CD4-positive, alpha-beta memory T cell (primary cell): ENCODE data around the gene TNNC1. TPM values are rescaled to one million over a fixed set of nuclear protein-coding genes. Genes with fewer than 3 reads are reported as not detected.

ENCODE experiments used
- CTCF ChIA-PET: fragments of 350-600 bp; sonication (Branson Sonifier 250); formaldehyde crosslinking; loops from one replicate; lab custom pipeline; 2021; ENCODE audit warnings: inconsistent platforms; ENCODE audit not compliant: partially characterized antibody; lab: Charles Lee
- POLR2A ChIA-PET: fragments of 350-600 bp; sonication (Branson Sonifier 250); formaldehyde crosslinking; loops from one replicate; lab custom pipeline; 2021; ENCODE audit not compliant: partially characterized antibody; lab: Charles Lee
- DNase-seq, 5 donors: peaks; one replicate each; pipeline versions ENCODE4 v3.0.0 to v3.0.0-alpha.2; 2020 to 2022; ENCODE audit warnings: mixed read lengths in 1 of 5
- H3K27ac ChIP-seq: one replicate; pipeline ENCODE4 v1.7.0; 2013; ENCODE audit warnings: low read depth, low read length
- H3K27me3 ChIP-seq: 2 replicates; pipeline ENCODE4 v1.7.0; 2013; ENCODE audit warnings: mild to moderate bottlenecking, low read length, moderate library complexity; ENCODE audit not compliant: insufficient read depth
- H3K36me3 ChIP-seq: 2 replicates; pipeline ENCODE4 v1.7.0; 2013; ENCODE audit warnings: mild to moderate bottlenecking, low read length, moderate library complexity; ENCODE audit not compliant: insufficient read depth
- H3K4me1 ChIP-seq: 2 replicates; pipeline ENCODE4 v1.7.0; 2013; ENCODE audit warnings: mild to moderate bottlenecking, low read length, moderate library complexity; ENCODE audit not compliant: insufficient read depth
- H3K4me3 ChIP-seq, 2 donors: one replicate each; pipeline ENCODE4 v1.7.0; 2013; ENCODE audit warnings: low read length in 2 of 2, mild to moderate bottlenecking in 1 of 2
- H3K9me3 ChIP-seq, 2 donors: one replicate each; pipeline ENCODE4 v1.7.0; 2013; ENCODE audit warnings: low read length in 2 of 2, control low read depth in 1 of 2; ENCODE audit not compliant: control insufficient read depth in 1 of 2
- H3K27ac Mint-ChIP-seq, 7 donors: one replicate each; pipeline ENCODE4 v1.8.0; 2020 to 2021; ENCODE audit warnings: mixed read lengths in 7 of 7, mild to moderate bottlenecking in 6 of 7, inconsistent platforms in 3 of 7, moderate library complexity in 3 of 7
- H3K27me3 Mint-ChIP-seq, 2 donors: one replicate each; pipeline ENCODE4 v1.8.0; 2020 to 2021; ENCODE audit warnings: mixed read lengths in 2 of 2
- H3K36me3 Mint-ChIP-seq, 2 donors: one replicate each; pipeline ENCODE4 v1.8.0; 2020 to 2021; ENCODE audit warnings: mixed read lengths in 2 of 2, inconsistent platforms in 1 of 2, mild to moderate bottlenecking in 1 of 2
- H3K4me1 Mint-ChIP-seq, 4 donors: one replicate each; pipeline ENCODE4 v1.8.0; 2020 to 2021; ENCODE audit warnings: mixed read lengths in 4 of 4, mild to moderate bottlenecking in 1 of 4
- H3K4me3 Mint-ChIP-seq, 8 donors: one replicate each; pipeline ENCODE4 v1.8.0; 2020 to 2021; ENCODE audit warnings: mixed read lengths in 8 of 8, mild to moderate bottlenecking in 7 of 8, moderate library complexity in 6 of 8, inconsistent platforms in 3 of 8
- H3K9me3 Mint-ChIP-seq, 8 donors: one replicate each; pipeline ENCODE4 v1.8.0; 2020 to 2021; ENCODE audit warnings: mixed read lengths in 8 of 8, mild to moderate bottlenecking in 5 of 8, inconsistent platforms in 3 of 8, moderate library complexity in 1 of 8
- intact Hi-C: fragments of 100-400 bp; cut with micrococcal nuclease; formaldehyde crosslinking; loops from one replicate; pipeline ENCODE4 v1.15.1; 2023
- polyA plus RNA-seq, 2 donors: library from polyadenylated mRNA; unstranded; fragments of 300-500 nt; fragmentation: Illumina TruSeq; gene quantifications; one replicate each; pipeline ENCODE4 v1.2.3, GENCODE V29; 2021
- total RNA-seq, 2 experiments: library from RNA; stranded (reverse); gene quantifications; one replicate each; pipeline ENCODE4 v1.2.3, GENCODE V29; 2021

Gene TNNC1
- total and polyA plus RNA-seq, 4 experiments from 2014 or later, result 0.92 to 7.1 (median 5.3) TPM; not detected in 1

- Histone ChIP-seq H3K27ac (no peak overlapping the region), H3K9me3 (no peaks in the 10 kb centered on the region), H3K36me3 (peaks cover 56% of the 10 kb centered on the region), H3K4me1 (no peaks in the 10 kb centered on the region), H3K4me3 (no peak overlapping the region), H3K27me3 (no peaks in the 10 kb centered on the region)
- peaks cover 14 to 42% of the 10 kb centered on the region in 2 donors for H3K36me3 Mint-ChIP-seq
- H3K9me3 Mint-ChIP-seq, result peaks cover 0 to 2% (median 0%) of the 10 kb centered on the region in 8 donors
- H3K4me1 Mint-ChIP-seq, result peaks cover 2 to 19% (median 6%) of the 10 kb centered on the region in 4 donors
- H3K27ac Mint-ChIP-seq, result peak overlapping the region in 3 of 7 donors; percentile 14 to 75 (median 27)
- ChIA-PET POLR2A (interaction anchor here (0.7 to 1.5 kb wide), 2 partner anchors 9 to 11 kb away, joined by 3 to 4 read pairs; no protein-coding TSS in a partner anchor), CTCF (no interaction called here)
- no peaks in the 10 kb centered on the region for H3K27me3 Mint-ChIP-seq
- H3K4me3 Mint-ChIP-seq, result peak overlapping the region in 1 of 8 donors; percentile 53
- intact Hi-C loops, result no loop called here
- no peak for DNase-seq
Measured at GRCh38 chr3:52468336-52468735, 14.5 kb upstream of the TNNC1 start.

GRCh38 chr3:52463416-52463815 lies 9.6 kb upstream of the TNNC1 start:
- peaks cover 7 to 28% (median 10%) of the 10 kb centered on the region in 4 donors for H3K4me1 Mint-ChIP-seq
- Histone ChIP-seq H3K4me3 (no peak overlapping the region), H3K9me3 (no peaks in the 10 kb centered on the region), H3K36me3 (peaks cover 46% of the 10 kb centered on the region), H3K27ac (no peak overlapping the region), H3K27me3 (no peaks in the 10 kb centered on the region), H3K4me1 (no peaks in the 10 kb centered on the region)
- no peaks in the 10 kb centered on the region for H3K9me3 Mint-ChIP-seq
- intact Hi-C loops, result no loop called here
- CTCF ChIA-PET, result interaction anchor here (1.0 kb wide), 1 partner anchor 10 kb away, joined by 3 read pairs; no protein-coding TSS in a partner anchor
- DNase-seq, result no peak
- peak overlapping the region in 1 of 7 donors; percentile 51 for H3K27ac Mint-ChIP-seq
- POLR2A ChIA-PET, result no interaction called here
- H3K4me3 Mint-ChIP-seq, result no peak overlapping the region
- peaks cover 15 to 50% of the 10 kb centered on the region in 2 donors for H3K36me3 Mint-ChIP-seq
- no peaks in the 10 kb centered on the region for H3K27me3 Mint-ChIP-seq

GRCh38 chr3:52461874-52462273 lies 8.0 kb upstream of the TNNC1 start:
- Mint-ChIP-seq H3K36me3 (peaks cover 16 to 60% of the 10 kb centered on the region in 2 donors), H3K4me3 (no peak overlapping the region), H3K4me1 (peaks cover 12 to 39% (median 18%) of the 10 kb centered on the region in 4 donors), H3K9me3 (no peaks in the 10 kb centered on the region), H3K27me3 (no peaks in the 10 kb centered on the region), H3K27ac (no peak overlapping the region)
- CTCF ChIA-PET, result interaction anchor here (1.5 kb wide), 1 partner anchor 50 kb away, joined by 4 read pairs; no protein-coding TSS in a partner anchor
- no peak for DNase-seq
- intact Hi-C loops, result no loop called here
- Histone ChIP-seq H3K27ac (no peak overlapping the region), H3K9me3 (no peaks in the 10 kb centered on the region), H3K27me3 (no peaks in the 10 kb centered on the region), H3K4me1 (peaks cover 11% of the 10 kb centered on the region), H3K4me3 (no peak overlapping the region), H3K36me3 (peaks cover 43% of the 10 kb centered on the region)
- POLR2A ChIA-PET, result no interaction called here

GRCh38 chr3:52458770-52459545 lies 5.1 kb upstream of the TNNC1 start:
- Histone ChIP-seq H3K27me3 (no peaks in the 10 kb centered on the region), H3K27ac (no peak overlapping the region), H3K4me1 (peaks cover 31% of the 10 kb centered on the region), H3K36me3 (peaks cover 31% of the 10 kb centered on the region), H3K4me3 (no peak overlapping the region), H3K9me3 (no peaks in the 10 kb centered on the region)
- ChIA-PET CTCF (interaction anchor here (2.6 to 3.2 kb wide), 2 partner anchors 13 to 47 kb away, joined by 11 to 14 read pairs; no protein-coding TSS in a partner anchor), POLR2A (interaction anchor here (0.9 to 1.2 kb wide), 2 partner anchors 10 to 13 kb away, joined by 3 read pairs; no protein-coding TSS in a partner anchor)
- peaks cover 16 to 62% of the 10 kb centered on the region in 2 donors for H3K36me3 Mint-ChIP-seq
- H3K4me1 Mint-ChIP-seq, result peaks cover 28 to 54% (median 38%) of the 10 kb centered on the region in 4 donors
- no peaks in the 10 kb centered on the region for H3K27me3 Mint-ChIP-seq
- no peak for DNase-seq
- no peaks in the 10 kb centered on the region for H3K9me3 Mint-ChIP-seq
- H3K27ac Mint-ChIP-seq, result peak overlapping the region in 2 of 7 donors; percentile 69 to 99
- no peak overlapping the region for H3K4me3 Mint-ChIP-seq
- intact Hi-C loops, result loop anchor here (10.0 kb wide), 1 partner anchor 226 kb away; the partner anchor contains the start of genes GNL3 and PBRM1

- ChIA-PET CTCF (interaction anchor here (2.3 to 3.2 kb wide), 3 partner anchors 10 to 46 kb away, joined by 11 to 14 read pairs (median 11); no protein-coding TSS in a partner anchor), POLR2A (interaction anchor here (0.9 to 1.7 kb wide), 2 partner anchors 10 to 11 kb away, joined by 3 to 4 read pairs; no protein-coding TSS in a partner anchor)
- Histone ChIP-seq H3K4me3 (no peak overlapping the region), H3K36me3 (peaks cover 31% of the 10 kb centered on the region), H3K9me3 (no peaks in the 10 kb centered on the region), H3K27me3 (no peaks in the 10 kb centered on the region), H3K27ac (no peak overlapping the region), H3K4me1 (peaks cover 36% of the 10 kb centered on the region)
- Mint-ChIP-seq H3K27ac (peak overlapping the region in 3 of 7 donors; percentile 69 to 99 (median 90)), H3K27me3 (no peaks in the 10 kb centered on the region), H3K9me3 (no peaks in the 10 kb centered on the region), H3K4me1 (peaks cover 30 to 58% (median 39%) of the 10 kb centered on the region in 4 donors), H3K4me3 (peak overlapping the region in 4 of 8 donors; percentile 9 to 37 (median 28)), H3K36me3 (peaks cover 14 to 59% of the 10 kb centered on the region in 2 donors)
- DNase-seq, result no peak
- intact Hi-C loops, result loop anchor here (10.0 kb wide), 1 partner anchor 227 kb away; the partner anchor contains the start of genes GNL3 and PBRM1
Measured at GRCh38 chr3:52458031-52458760, 4.4 kb upstream of the TNNC1 start.

- Histone ChIP-seq H3K27ac (peak overlapping the region; percentile 93), H3K4me1 (peaks cover 36% of the 10 kb centered on the region), H3K27me3 (no peaks in the 10 kb centered on the region), H3K4me3 (peak overlapping the region; percentile 68 to 91), H3K36me3 (peaks cover 28% of the 10 kb centered on the region), H3K9me3 (no peaks in the 10 kb centered on the region)
- ChIA-PET POLR2A (interaction anchor here (0.9 to 3.5 kb wide), 5 partner anchors 11 to 79 kb away, joined by 3 to 13 read pairs (median 4); partner anchors contain the start of genes SEMA3G and UQCC5), CTCF (interaction anchor here (0.6 to 3.2 kb wide), 4 partner anchors 9 to 218 kb away, joined by 3 to 14 read pairs (median 11); no protein-coding TSS in a partner anchor)
- DNase-seq, result no peak
- Mint-ChIP-seq H3K27ac (peak overlapping the region; percentile 28 to 99 (median 90)), H3K36me3 (peaks cover 10 to 49% of the 10 kb centered on the region in 2 donors), H3K9me3 (no peaks in the 10 kb centered on the region), H3K4me3 (peak overlapping the region; percentile 91 to 97 (median 94)), H3K27me3 (no peaks in the 10 kb centered on the region), H3K4me1 (peaks cover 23 to 55% (median 35%) of the 10 kb centered on the region in 4 donors)
- intact Hi-C loops, result loop anchor here (2.0 to 10.0 kb wide), 2 partner anchors 80 to 228 kb away; partner anchors contain the start of genes GNL3, PBRM1 and UQCC5
Measured at GRCh38 chr3:52456800-52457183, 3.0 kb upstream of the TNNC1 start.
